GM23338 (cell line): ENCODE data around the gene PIK3R5.

Experiments
- CREB1 ChIP-seq: fragments of 250-450 bp; sonication (Bioruptor Pico); IDR thresholded peaks from 2 replicates; pipeline ENCODE4 v1.5.0; 2020; ENCODE audit warnings: low read depth, mild to moderate bottlenecking, moderate library complexity
- CTCF ChIP-seq, 2 experiments: fragments of 200-600 bp in 1 of 2; sonication (generic) in 1 of 2; conservative IDR thresholded peaks; 2 replicates each; pipeline versions ENCODE4 v1.5.1 to v1.6.1; 2016 to 2017; ENCODE audit warnings: antibody characterized with exemption in 2 of 2, low read depth in 2 of 2, mild to moderate bottlenecking in 2 of 2, moderate library complexity in 1 of 2
- JUNB ChIP-seq: IDR thresholded peaks from one replicate; pipeline ENCODE4 v1.6.1; 2016; ENCODE audit warnings: antibody characterized with exemption; ENCODE audit not compliant: unreplicated experiment
- POLR2AphosphoS5 ChIP-seq: IDR thresholded peaks from 2 replicates; pipeline ENCODE4 v1.6.1; 2016; ENCODE audit warnings: antibody characterized with exemption, low read depth

GRCh38 chr17:8880466-8880865, 85.0 kb downstream of the PIK3R5 start:
- TF ChIP-seq CTCF (conservative IDR thresholded peaks at IDR 0.05; ENCODE audit: low read depth in 2 of 2) (no peak), POLR2AphosphoS5 (no peak), CREB1 (no peak), JUNB (no peak)
